HepG2 (cell line): ENCODE data around the gene LYZL1. TPM values are rescaled to one million over a fixed set of nuclear protein-coding genes. Genes with fewer than 3 reads are reported as not detected.
"Not testable (repeated sequence)": the region's sequence is repeated elsewhere in the genome, so short reads cannot be mapped to it uniquely, and the experiment has no call there.

ENCODE experiments used
- ATAC-seq: fragments of 200-7000 bp; cut with Tn5 transposase; 3 replicates; pipeline ENCODE4 v1.9.1; 2020; ENCODE audit warnings: mild to moderate bottlenecking, moderate library complexity
- Bru-seq: library from RNA; stranded (reverse); fragments of 400-500 nt; gene quantifications from one replicate; lab custom pipeline; 2021; lab: Mats Ljungman, UMichigan
- BruChase-seq, 2 experiments: library from RNA; stranded (reverse); fragments of 400-500 nt; gene quantifications; one replicate each; lab custom pipeline; 2021; lab: Mats Ljungman, UMichigan
- BruUV-seq: library from RNA; stranded (reverse); fragments of 400-500 nt; replicated peaks from 2 replicates; lab custom pipeline; 2021; lab: Mats Ljungman, UMichigan
- CTCF ChIA-PET: fragments of 300-600 bp; formaldehyde crosslinking; extraction: SDS; loops from one replicate; lab custom pipeline; 2021; ENCODE audit warnings: low total read pairs, inconsistent platforms, low intra/inter-chr PET ratio; lab: Yijun Ruan, JAX
- POLR2A ChIA-PET: fragments of 350-600 bp; sonication (Branson Sonifier 250); formaldehyde crosslinking; loops from one replicate; lab custom pipeline; 2020; ENCODE audit warnings: antibody characterized with exemption, inconsistent platforms; lab: Yijun Ruan, JAX
- DNase-seq: peaks from one replicate; pipeline ENCODE4 v3.0.0-alpha.2; 2015; ENCODE audit warnings: low spot score
- FAIRE-seq: peaks from 3 replicates; lab custom pipeline; 2011; peaks lifted over from hg19 to GRCh38; lab: Jason Lieb, UNC
- H2AFZ ChIP-seq: one replicate; pipeline ENCODE4 v1.6.1; 2011; ENCODE audit warnings: low read length, inconsistent platforms
- H3K27ac ChIP-seq: fragments of 300-600 bp; 3 replicates; pipeline ENCODE4 v1.8.0; 2011; ENCODE audit warnings: mixed run types, mild to moderate bottlenecking, mixed read lengths, low read length, inconsistent platforms; ENCODE audit not compliant: insufficient read depth; ENCODE audit errors: extremely low read length
- H3K27me3 ChIP-seq, 2 experiments: fragments of 200-600 bp in 1 of 2; 2 replicates in 1 of 2; 3 replicates in 1 of 2; pipeline versions ENCODE4 v1.6.0 to v1.8.0; 2011; ENCODE audit warnings: low read length in 2 of 2, mild to moderate bottlenecking in 2 of 2, moderate library complexity in 2 of 2, inconsistent platforms in 1 of 2; ENCODE audit not compliant: insufficient read depth in 2 of 2, control insufficient read depth in 1 of 2
- H3K36me3 ChIP-seq, 2 experiments: fragments of 200-600 bp in 1 of 2; replicated peaks in 1 of 2; 2 replicates in 1 of 2; 3 replicates in 1 of 2; pipeline versions ENCODE4 v1.5.1 to v1.8.0; 2011; ENCODE audit warnings: low read length in 2 of 2, inconsistent platforms in 1 of 2; ENCODE audit not compliant: insufficient read depth in 2 of 2, control insufficient read depth in 1 of 2
- H3K4me1 ChIP-seq: 2 replicates; pipeline ENCODE4 v1.5.1; 2012; ENCODE audit warnings: low read length, inconsistent platforms; ENCODE audit not compliant: insufficient read depth
- H3K4me2 ChIP-seq: 2 replicates; pipeline ENCODE4 v1.6.0; 2011; ENCODE audit warnings: low read depth, low read length, inconsistent platforms
- H3K4me3 ChIP-seq, 3 experiments: fragments of 200-600 bp in 1 of 3; sonication (generic), shearing (Covaris generic) in 1 of 3; replicated peaks in 1 of 3; 2 replicates each; pipeline ENCODE4 v1.5.1; 2011 to 2016; ENCODE audit warnings: low read length in 3 of 3, inconsistent platforms in 2 of 3, low read depth in 2 of 3, mild to moderate bottlenecking in 2 of 3, control low read depth in 1 of 3, mixed read lengths in 1 of 3; ENCODE audit not compliant: insufficient read depth in 1 of 3
- H3K79me2 ChIP-seq: one replicate; pipeline ENCODE4 v1.6.1; 2011; ENCODE audit warnings: low read length, inconsistent platforms; ENCODE audit not compliant: insufficient read depth
- H3K9ac ChIP-seq: 2 replicates; pipeline ENCODE4 v1.6.0; 2011; ENCODE audit warnings: mild to moderate bottlenecking, low read depth, low read length, inconsistent platforms; ENCODE audit not compliant: insufficient read depth
- H3K9me3 ChIP-seq: 2 replicates; pipeline ENCODE4 v1.5.1; 2012; ENCODE audit warnings: mild to moderate bottlenecking, low read length
- H4K20me1 ChIP-seq: 2 replicates; pipeline ENCODE4 v1.6.0; 2011; ENCODE audit warnings: inconsistent platforms, mild to moderate bottlenecking, low read length, moderate library complexity; ENCODE audit not compliant: insufficient read depth
- CEBPG ChIP-seq: IDR thresholded peaks from 2 replicates; pipeline ENCODE4 v1.6.1; 2016
- CTCF ChIP-seq: sonication (generic); formaldehyde crosslinking; IDR thresholded peaks from 2 replicates; pipeline ENCODE4 v1.5.0; 2020; ENCODE audit warnings: mild to moderate bottlenecking, missing genetic modification reagents, moderate library complexity
- RAD21 ChIP-seq: fragments of 450-650 bp; formaldehyde crosslinking; IDR thresholded peaks from 2 replicates; pipeline ENCODE4 v1.5.0; 2020; ENCODE audit warnings: mild to moderate bottlenecking
- U2AF2 ChIP-seq: fragments of 200-400 bp; formaldehyde crosslinking; IDR thresholded peaks from 2 replicates; pipeline ENCODE4 v1.6.1; 2017; ENCODE audit warnings: low read depth, mild to moderate bottlenecking, low read length
- ZMYM3 ChIP-seq: sonication (generic); formaldehyde crosslinking; IDR thresholded peaks from 2 replicates; pipeline ENCODE4 v1.5.1; 2020; ENCODE audit warnings: mild to moderate bottlenecking, missing genetic modification reagents
- ZNF280B ChIP-seq: sonication (generic); formaldehyde crosslinking; IDR thresholded peaks from 2 replicates; pipeline ENCODE4 v1.5.0; 2020; ENCODE audit warnings: missing genetic modification reagents, mild to moderate bottlenecking, borderline replicate concordance
- ZNF317 ChIP-seq: sonication (generic); formaldehyde crosslinking; IDR thresholded peaks from 2 replicates; pipeline ENCODE4 v1.5.0; 2020; ENCODE audit warnings: mild to moderate bottlenecking, missing genetic modification reagents
- ZNF614 ChIP-seq: IDR thresholded peaks from 2 replicates; pipeline ENCODE4 v1.6.1; 2018; ENCODE audit warnings: missing biosample characterization, missing genetic modification reagents, inconsistent platforms, borderline replicate concordance
- WGBS: methylation state at CpG from one replicate; pipeline ENCODE4 v1.1.6; 2017; ENCODE audit warnings: low lambda C conversion rate; 5-methylcytosine and 5-hydroxymethylcytosine counted together
- in situ Hi-C: cut with HindIII; loops from 2 replicates; pipeline ENCODE4 v1.10.0; 2017; ENCODE audit warnings: low pct_unique_long_range_greater_than_20kb; ENCODE audit not compliant: extremely low pct_ligation_motif_present
- intact Hi-C: fragments of 100-400 bp; cut with micrococcal nuclease; formaldehyde crosslinking; loops from one replicate; pipeline ENCODE4 v1.10.0; 2022; ENCODE audit not compliant: unreplicated experiment
- long read RNA-seq, 2 experiments: library from RNA in 1 of 2; library from polyadenylated mRNA in 1 of 2; stranded (forward) in 1 of 2; unstranded in 1 of 2; transcript quantifications; one replicate each; pipeline ENCODE4 v2.0.0, GENCODE V29; 2019 to 2022
- polyA minus RNA-seq, 3 experiments: library from RNA; depleted of rRNA, polyadenylated mRNA; stranded (reverse); fragments of >200 nt; gene quantifications; 2 replicates each; pipeline ENCODE4 v1.2.3, GENCODE V29; 2011; ENCODE audit warnings: low replicate concordance in 1 of 3
- polyA plus RNA-seq, 8 experiments: library from polyadenylated mRNA; depleted of rRNA in 3 of 8; stranded (reverse) in 7 of 8; unstranded in 1 of 8; fragments of >200 nt; fragmentation: Illumina TruSeq in 4 of 8; extraction: Trizol in 4 of 8; gene quantifications; 2 replicates each; pipeline versions ENCODE4 v1.2.1 to v1.2.3, GENCODE V29; 2011 to 2016; ENCODE audit warnings: low read depth in 4 of 8, missing spikeins in 1 of 8, mixed read lengths in 1 of 8; ENCODE audit not compliant: insufficient read depth in 1 of 8
- total RNA-seq, 5 experiments: library from RNA; depleted of rRNA; stranded (reverse); fragments of >200 nt; fragmentation: Illumina TruSeq; extraction: Trizol; gene quantifications; 2 replicates each; pipeline ENCODE4 v1.2.3, GENCODE V29; 2016; ENCODE audit warnings: low read depth in 1 of 5

Gene LYZL1
- not detected in 2 replicates for total RNA-seq (2016; rRNA removed; fragmentation: Illumina TruSeq; extraction: Trizol)
- total RNA-seq (2016; cell fraction: cytosol; rRNA removed; fragmentation: Illumina TruSeq; extraction: Trizol; ENCODE audit: low read depth): not detected in 2 replicates
- total RNA-seq (2016; cell fraction: insoluble cytoplasmic fraction; rRNA removed; fragmentation: Illumina TruSeq; extraction: Trizol): not detected in 2 replicates
- total RNA-seq (2016; cell fraction: membrane; rRNA removed; fragmentation: Illumina TruSeq; extraction: Trizol): not detected in 2 replicates
- not detected in 2 replicates for total RNA-seq (2016; cell fraction: nucleus; rRNA removed; fragmentation: Illumina TruSeq; extraction: Trizol)
- not detected in 2 replicates for polyA plus RNA-seq (2011; rRNA removed)
- not detected in 2 replicates for polyA plus RNA-seq (2011; cell fraction: cytosol; rRNA removed)
- polyA plus RNA-seq (2011; cell fraction: nucleus; rRNA removed): not detected in 2 replicates
- polyA plus RNA-seq (2012): not detected in 2 replicates
- polyA plus RNA-seq (2016; cell fraction: cytosol; fragmentation: Illumina TruSeq; extraction: Trizol; ENCODE audit: low read depth): not detected in 2 replicates
- polyA plus RNA-seq (2016; cell fraction: insoluble cytoplasmic fraction; fragmentation: Illumina TruSeq; extraction: Trizol; ENCODE audit: low read depth): not detected in 2 replicates
- polyA plus RNA-seq (2016; cell fraction: membrane; fragmentation: Illumina TruSeq; extraction: Trizol; ENCODE audit: low read depth): not detected in 2 replicates
- not detected in 2 replicates for polyA plus RNA-seq (2016; cell fraction: nucleus; fragmentation: Illumina TruSeq; extraction: Trizol; ENCODE audit: insufficient read depth, low read depth)
- polyA minus RNA-seq (2011; rRNA and poly(A)+ RNA removed; ENCODE audit: low replicate concordance): not detected in 2 replicates
- not detected in 2 replicates for polyA minus RNA-seq (2011; cell fraction: cytosol; rRNA and poly(A)+ RNA removed)
- polyA minus RNA-seq (2011; cell fraction: nucleus; rRNA and poly(A)+ RNA removed): not detected in 2 replicates
- Bru-seq, nascent RNA: not detected
- BruChase-seq, experiment 1, labeled RNA remaining after a 6-hour chase: not detected
- BruChase-seq, experiment 2, labeled RNA remaining after a 2-hour chase: not detected
- long read RNA-seq, experiment 1: 0 reads
- long read RNA-seq, experiment 2: 0 reads

- FAIRE-seq, H3K79me2 ChIP-seq, H3K4me2 ChIP-seq, H3K27me3 ChIP-seq, H3K4me3 ChIP-seq, H3K9me3 ChIP-seq, intact Hi-C loops, H3K27ac ChIP-seq, H3K36me3 ChIP-seq, POLR2A ChIA-PET, H3K4me1 ChIP-seq, in situ Hi-C loops, ATAC-seq, BruUV-seq, DNase-seq, H4K20me1 ChIP-seq, H3K9ac ChIP-seq, CTCF ChIA-PET, H2AFZ ChIP-seq: not testable (repeated sequence)
- 81% methylated on average over 6 of the region's 6 CpGs for WGBS
These were observed at the start of gene LYZL1 for GRCh38 chr10:29288906-29289305. Gene LYZL1 (plus strand): TSS chr10:29289070. CDS start chr10:29291868, 2,798 bp downstream.

GRCh38 chr10:29239569-29240472 is 49.0 kb upstream of the LYZL1 start:
- H3K79me2 ChIP-seq: no peaks in the 10 kb centered on the region
- POLR2A ChIA-PET: no interaction called here
- no peaks in the 10 kb centered on the region for H4K20me1 ChIP-seq
- WGBS: 47% methylated on average over 14 of the region's 15 CpGs
- H3K4me2 ChIP-seq: no peak overlapping the region
- CTCF ChIA-PET: interaction anchor here (1.5 to 1.9 kb wide), 3 partner anchors 65 to 153 kb away, joined by 4 to 6 read pairs (median 5); no protein-coding TSS in a partner anchor
- no peaks in the 10 kb centered on the region for H3K36me3 ChIP-seq
- H3K9ac ChIP-seq: no peak overlapping the region
- in situ Hi-C loops (loop anchor here (10.0 kb wide), 1 partner anchor 135 kb away; no protein-coding TSS in a partner anchor), intact Hi-C loops (loop anchor here (1.0 to 2.0 kb wide), 3 partner anchors 64 to 205 kb away; no protein-coding TSS in a partner anchor)
- H3K27me3 ChIP-seq: no peaks in the 10 kb centered on the region
- H3K4me1 ChIP-seq: peaks cover 14% of the 10 kb centered on the region
- ATAC-seq: peak; percentile 98
- BruUV-seq: no TSS peak
- peak; percentile 78 for FAIRE-seq
- H3K4me3 ChIP-seq: no peak overlapping the region
- DNase-seq: peak; percentile 57
- no peaks in the 10 kb centered on the region for H3K9me3 ChIP-seq
- no peak overlapping the region for H3K27ac ChIP-seq
- H2AFZ ChIP-seq: no peak overlapping the region
- TF ChIP-seq RAD21 (CRISPR knock-in tag): peak; percentile 76; the same call in 1 of the 2 replicates
- TF ChIP-seq ZNF280B: no peak
- TF ChIP-seq CTCF (CRISPR knock-in tag): peak; percentile 90
- TF ChIP-seq U2AF2: no peak
- TF ChIP-seq CEBPG (CRISPR knock-in tag): no peak
- TF ChIP-seq ZNF614 (CRISPR knock-in tag): 0 out of 2 replicates have a peak, but pooled peaks have one; percentile 32
- peak; percentile 67 for TF ChIP-seq ZNF317
- TF ChIP-seq ZMYM3 (CRISPR knock-in tag): 0 out of 2 replicates have a peak, but pooled peaks have one; percentile 15
